COLO829 (cell line): Measurements from ENCODE around the gene PPT2.
"Not testable (repeated sequence)": the region's sequence is repeated elsewhere in the genome, so short reads cannot be mapped to it uniquely, and the experiment has no call there.

Source experiments
- DNase-seq: peaks from one replicate; pipeline ENCODE4 v3.0.0; 2012; ENCODE audit warnings: low spot score

The PPT2 gene

GRCh38 chr6:32176476-32177182 lies 22.7 kb downstream of the PPT2 start:
- no peak for DNase-seq

- DNase-seq: no peak
These were observed 23.3 kb downstream of the PPT2 start for GRCh38 chr6:32177183-32177787.

GRCh38 chr6:32177788-32178546 lies 24.0 kb downstream of the PPT2 start, which contains the start of gene RNF5:
Gene RNF5, plus strand, starts transcription at chr6:32178405. Its CDS starts 107 bp downstream, at chr6:32178512.
- peak; percentile 99 for DNase-seq

- no peak for DNase-seq
These were observed 24.9 kb downstream of the PPT2 start for GRCh38 chr6:32178547-32179440.

- DNase-seq: no peak
These were observed 25.9 kb downstream of the PPT2 start for GRCh38 chr6:32179766-32180405.

- DNase-seq: no peak
These were observed 27.3 kb downstream of the PPT2 start for GRCh38 chr6:32181148-32181702.

- no peak for DNase-seq
These were observed 28.1 kb downstream of the PPT2 start for GRCh38 chr6:32181915-32182529.

- DNase-seq: no peak
These were observed 28.6 kb downstream of the PPT2 start for GRCh38 chr6:32182555-32182981.

GRCh38 chr6:32183030-32183429 lies 29.1 kb downstream of the PPT2 start:
- DNase-seq: no peak

- DNase-seq: no peak
These were observed 29.6 kb downstream of the PPT2 start for GRCh38 chr6:32183483-32184083.

- no peak for DNase-seq
These were observed 30.2 kb downstream of the PPT2 start, which contains the start of gene AGER for GRCh38 chr6:32184084-32184640. Gene AGER, minus strand, starts transcription at chr6:32184253. Its CDS starts 31 bp downstream, at chr6:32184222.

- DNase-seq: peak; percentile 78
These were observed 31.8 kb downstream of the PPT2 start for GRCh38 chr6:32185681-32186131.

GRCh38 chr6:32186151-32186840 lies 32.4 kb downstream of the PPT2 start:
- not testable (repeated sequence) for DNase-seq

- DNase-seq: no peak
These were observed 33.2 kb downstream of the PPT2 start for GRCh38 chr6:32187009-32187709.

- not testable (repeated sequence) for DNase-seq
These were observed 33.9 kb downstream of the PPT2 start for GRCh38 chr6:32187725-32188380.

GRCh38 chr6:32188381-32189068 lies 34.6 kb downstream of the PPT2 start:
- DNase-seq: no peak

GRCh38 chr6:32189069-32189741 lies 35.3 kb downstream of the PPT2 start:
- DNase-seq: no peak
